Neural cell (in vitro differentiated cells): ENCODE measurements around the gene ZHX3.
"Not testable (repeated sequence)": the region's sequence is repeated elsewhere in the genome, so short reads cannot be mapped to it uniquely, and the experiment has no call there.

ENCODE experiments used
- MXI1 ChIP-seq: fragments of 450-650 bp; conservative IDR thresholded peaks from 2 replicates; pipeline ENCODE4 v1.6.1; 2014; ENCODE audit warnings: antibody characterized with exemption, mild to moderate bottlenecking; ENCODE audit not compliant: poor library complexity, severe bottlenecking
- POLR2AphosphoS5 ChIP-seq: IDR thresholded peaks from 2 replicates; pipeline ENCODE4 v1.6.1; 2012
- RAD21 ChIP-seq: fragments of 450-650 bp; conservative IDR thresholded peaks from 2 replicates; pipeline ENCODE4 v1.6.1; 2014; ENCODE audit warnings: antibody characterized with exemption, mild to moderate bottlenecking, moderate library complexity
- SMC3 ChIP-seq: fragments of 450-650 bp; conservative IDR thresholded peaks from 2 replicates; pipeline ENCODE4 v1.6.1; 2014; ENCODE audit warnings: antibody characterized with exemption, mild to moderate bottlenecking, moderate library complexity; ENCODE audit not compliant: poor library complexity
- TAF1 ChIP-seq: IDR thresholded peaks from 2 replicates; pipeline ENCODE4 v1.6.1; 2012; ENCODE audit warnings: low read depth
- TF ChIP-seq, protein P1 (sequence below): fragments of 450-650 bp; IDR thresholded peaks from 2 replicates; pipeline ENCODE4 v1.5.1; 2014; ENCODE audit warnings: antibody characterized with exemption, mild to moderate bottlenecking, moderate library complexity; ENCODE audit not compliant: poor library complexity, severe bottlenecking
- TF ChIP-seq, protein P2 (sequence below): IDR thresholded peaks from 2 replicates; pipeline ENCODE4 v1.6.1; 2012; ENCODE audit warnings: borderline replicate concordance

DNA sequence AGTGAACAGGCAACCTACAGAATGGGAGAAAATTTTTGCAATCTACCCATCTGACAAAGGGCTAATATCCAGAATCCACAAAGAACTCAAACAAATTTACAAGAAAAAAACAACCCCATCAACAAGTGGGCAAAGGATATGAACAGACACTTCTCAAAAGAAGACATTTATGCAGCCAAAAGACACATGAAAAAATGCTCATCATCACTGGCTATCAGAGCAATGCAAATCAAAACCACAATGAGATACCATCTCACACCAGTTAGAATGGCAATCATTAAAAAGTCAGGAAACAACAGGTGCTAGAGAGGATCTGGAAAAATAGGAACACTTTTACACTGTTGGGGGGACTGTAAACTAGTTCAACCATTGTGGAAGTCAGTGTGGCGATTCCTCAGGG is 80.7 kb downstream of the ZHX3 start:
- TF ChIP-seq, protein P1, sequence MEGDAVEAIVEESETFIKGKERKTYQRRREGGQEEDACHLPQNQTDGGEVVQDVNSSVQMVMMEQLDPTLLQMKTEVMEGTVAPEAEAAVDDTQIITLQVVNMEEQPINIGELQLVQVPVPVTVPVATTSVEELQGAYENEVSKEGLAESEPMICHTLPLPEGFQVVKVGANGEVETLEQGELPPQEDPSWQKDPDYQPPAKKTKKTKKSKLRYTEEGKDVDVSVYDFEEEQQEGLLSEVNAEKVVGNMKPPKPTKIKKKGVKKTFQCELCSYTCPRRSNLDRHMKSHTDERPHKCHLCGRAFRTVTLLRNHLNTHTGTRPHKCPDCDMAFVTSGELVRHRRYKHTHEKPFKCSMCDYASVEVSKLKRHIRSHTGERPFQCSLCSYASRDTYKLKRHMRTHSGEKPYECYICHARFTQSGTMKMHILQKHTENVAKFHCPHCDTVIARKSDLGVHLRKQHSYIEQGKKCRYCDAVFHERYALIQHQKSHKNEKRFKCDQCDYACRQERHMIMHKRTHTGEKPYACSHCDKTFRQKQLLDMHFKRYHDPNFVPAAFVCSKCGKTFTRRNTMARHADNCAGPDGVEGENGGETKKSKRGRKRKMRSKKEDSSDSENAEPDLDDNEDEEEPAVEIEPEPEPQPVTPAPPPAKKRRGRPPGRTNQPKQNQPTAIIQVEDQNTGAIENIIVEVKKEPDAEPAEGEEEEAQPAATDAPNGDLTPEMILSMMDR: not testable (repeated sequence)
- TF ChIP-seq, protein P2, sequence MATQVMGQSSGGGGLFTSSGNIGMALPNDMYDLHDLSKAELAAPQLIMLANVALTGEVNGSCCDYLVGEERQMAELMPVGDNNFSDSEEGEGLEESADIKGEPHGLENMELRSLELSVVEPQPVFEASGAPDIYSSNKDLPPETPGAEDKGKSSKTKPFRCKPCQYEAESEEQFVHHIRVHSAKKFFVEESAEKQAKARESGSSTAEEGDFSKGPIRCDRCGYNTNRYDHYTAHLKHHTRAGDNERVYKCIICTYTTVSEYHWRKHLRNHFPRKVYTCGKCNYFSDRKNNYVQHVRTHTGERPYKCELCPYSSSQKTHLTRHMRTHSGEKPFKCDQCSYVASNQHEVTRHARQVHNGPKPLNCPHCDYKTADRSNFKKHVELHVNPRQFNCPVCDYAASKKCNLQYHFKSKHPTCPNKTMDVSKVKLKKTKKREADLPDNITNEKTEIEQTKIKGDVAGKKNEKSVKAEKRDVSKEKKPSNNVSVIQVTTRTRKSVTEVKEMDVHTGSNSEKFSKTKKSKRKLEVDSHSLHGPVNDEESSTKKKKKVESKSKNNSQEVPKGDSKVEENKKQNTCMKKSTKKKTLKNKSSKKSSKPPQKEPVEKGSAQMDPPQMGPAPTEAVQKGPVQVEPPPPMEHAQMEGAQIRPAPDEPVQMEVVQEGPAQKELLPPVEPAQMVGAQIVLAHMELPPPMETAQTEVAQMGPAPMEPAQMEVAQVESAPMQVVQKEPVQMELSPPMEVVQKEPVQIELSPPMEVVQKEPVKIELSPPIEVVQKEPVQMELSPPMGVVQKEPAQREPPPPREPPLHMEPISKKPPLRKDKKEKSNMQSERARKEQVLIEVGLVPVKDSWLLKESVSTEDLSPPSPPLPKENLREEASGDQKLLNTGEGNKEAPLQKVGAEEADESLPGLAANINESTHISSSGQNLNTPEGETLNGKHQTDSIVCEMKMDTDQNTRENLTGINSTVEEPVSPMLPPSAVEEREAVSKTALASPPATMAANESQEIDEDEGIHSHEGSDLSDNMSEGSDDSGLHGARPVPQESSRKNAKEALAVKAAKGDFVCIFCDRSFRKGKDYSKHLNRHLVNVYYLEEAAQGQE: not testable (repeated sequence)
- TF ChIP-seq MXI1, RAD21, TAF1, SMC3, POLR2AphosphoS5: not testable (repeated sequence)
